Breast epithelium (tissue), 4 donors: ENCODE results near the gene TMSB4X. TPM values are rescaled to one million over a fixed set of nuclear protein-coding genes. Genes with fewer than 3 reads are reported as not detected.
"Not testable (repeated sequence)": the region's sequence is repeated elsewhere in the genome, so short reads cannot be mapped to it uniquely, and the experiment has no call there.

Experiments
- DNase-seq, 2 donors: peaks; one replicate each; pipeline ENCODE4 v3.0.0-alpha.2; 2019; ENCODE audit warnings: low spot score in 2 of 2
- H3K27ac ChIP-seq, 2 donors: fragments of 200-600 bp; sonication (generic) in 1 of 2; one replicate each; pipeline ENCODE4 v1.5.1; 2016 to 2019; ENCODE audit warnings: mild to moderate bottlenecking in 1 of 2
- H3K27me3 ChIP-seq, 2 donors: fragments of 200-600 bp; sonication (generic) in 1 of 2; one replicate each; pipeline versions ENCODE4 v1.5.1 to v1.6.0; 2017 to 2019; ENCODE audit warnings: control low read depth in 1 of 2, mild to moderate bottlenecking in 1 of 2
- H3K36me3 ChIP-seq: fragments of 200-600 bp; one replicate; pipeline ENCODE4 v1.5.1; 2019
- H3K4me1 ChIP-seq, 2 donors: fragments of 200-600 bp; sonication (generic); one replicate each; pipeline ENCODE4 v1.5.1; 2016 to 2019; ENCODE audit warnings: control low read depth in 1 of 2
- H3K4me3 ChIP-seq, 3 donors: fragments of 200-600 bp; sonication (generic); 1 replicate in 2 of 3; 2 replicates in 1 of 3; pipeline ENCODE4 v1.5.1; 2016 to 2019; ENCODE audit warnings: mild to moderate bottlenecking in 3 of 3, moderate library complexity in 2 of 3
- H3K9me3 ChIP-seq, 2 donors: fragments of 200-600 bp; sonication (generic) in 1 of 2; one replicate each; pipeline ENCODE4 v1.5.1; 2016 to 2019; ENCODE audit warnings: control low read depth in 1 of 2
- CTCF ChIP-seq, 3 donors: fragments of 450-650 bp; IDR thresholded peaks; one replicate each; pipeline ENCODE4 v1.5.1; 2016 to 2017; ENCODE audit warnings: antibody characterized with exemption in 3 of 3, mild to moderate bottlenecking in 3 of 3, moderate library complexity in 3 of 3
- POLR2A ChIP-seq: fragments of 450-650 bp; IDR thresholded peaks from one replicate; pipeline ENCODE4 v1.6.1; 2016; ENCODE audit warnings: antibody characterized with exemption, mild to moderate bottlenecking, moderate library complexity
- POLR2AphosphoS5 ChIP-seq, 3 donors: sonication (generic); formaldehyde crosslinking; IDR thresholded peaks; one replicate each; pipeline ENCODE4 v1.6.1; 2017; ENCODE audit warnings: antibody characterized with exemption in 3 of 3
- intact Hi-C: fragments of 100-400 bp; cut with DNase I; formaldehyde crosslinking; loops from one replicate; pipeline ENCODE4 v1.15.1; 2023; ENCODE audit warnings: low total_unique reads
- total RNA-seq, 3 donors: library from RNA; depleted of rRNA; stranded (reverse); fragments of >200 nt; gene quantifications; one replicate each; pipeline ENCODE4 v1.1.0, GENCODE V29; 2016

Gene TMSB4X
- total RNA-seq, 3 donors from 2014 or later, result 1,496 to 5,389 (median 3,453) TPM

GRCh38 chrX:12979026-12979607, 4.2 kb downstream of the TMSB4X start:
- TF ChIP-seq POLR2A (no peak), CTCF (IDR thresholded peaks at IDR 0.05) (no peak), POLR2AphosphoS5 (IDR thresholded peaks at IDR 0.05) (no peak)
- no peak for DNase-seq
- Histone ChIP-seq H3K4me3 (peak overlapping the region in 1 of 3 donors; percentile 78), H3K27ac (peak overlapping the region; percentile 48 to 59), H3K4me1 (no peaks in the 10 kb centered on the region), H3K27me3 (peaks cover 6 to 45% of the 10 kb centered on the region in 2 donors), H3K36me3 (no peaks in the 10 kb centered on the region), H3K9me3 (peaks cover 0 to 5% of the 10 kb centered on the region in 2 donors)
- intact Hi-C loops, result loop anchor here (10.0 kb wide), 1 partner anchor 516 kb away; no protein-coding TSS in a partner anchor

- Histone ChIP-seq H3K4me1 (no peaks in the 10 kb centered on the region), H3K9me3 (peaks cover 0 to 5% of the 10 kb centered on the region in 2 donors), H3K27ac (peak overlapping the region in 1 of 2 donors; percentile 30), H3K4me3 (peak overlapping the region in 1 of 3 donors; percentile 3), H3K27me3 (peaks cover 6 to 42% of the 10 kb centered on the region in 2 donors), H3K36me3 (no peaks in the 10 kb centered on the region)
- intact Hi-C loops, result loop anchor here (10.0 kb wide), 1 partner anchor 515 kb away; no protein-coding TSS in a partner anchor
- DNase-seq, result no peak
- TF ChIP-seq CTCF (IDR thresholded peaks at IDR 0.05) (no peak), POLR2A (no peak), POLR2AphosphoS5 (IDR thresholded peaks at IDR 0.05) (no peak)
These were observed 4.7 kb downstream of the TMSB4X start for GRCh38 chrX:12979616-12980015.

GRCh38 chrX:12980039-12980438, 5.1 kb downstream of the TMSB4X start:
- peaks cover 3 to 38% of the 10 kb centered on the region in 2 donors for H3K27me3 ChIP-seq
- H3K36me3 ChIP-seq, intact Hi-C loops, DNase-seq, H3K9me3 ChIP-seq, H3K4me3 ChIP-seq, H3K4me1 ChIP-seq: not testable (repeated sequence)
- peak overlapping the region in 1 of 2 donors; percentile 30 for H3K27ac ChIP-seq

GRCh38 chrX:12981880-12982279, 7.0 kb downstream of the TMSB4X start:
- Histone ChIP-seq H3K4me1 (no peaks in the 10 kb centered on the region), H3K27me3 (peaks cover 0 to 32% of the 10 kb centered on the region in 2 donors), H3K9me3 (no peaks in the 10 kb centered on the region), H3K4me3 (no peak overlapping the region), H3K36me3 (no peaks in the 10 kb centered on the region), H3K27ac (no peak overlapping the region)
- TF ChIP-seq POLR2AphosphoS5 (IDR thresholded peaks at IDR 0.05) (no peak), CTCF (IDR thresholded peaks at IDR 0.05) (no peak), POLR2A (no peak)
- no peak for DNase-seq
- intact Hi-C loops, result no loop called here

GRCh38 chrX:12984603-12985319, 9.9 kb downstream of the TMSB4X start:
- H3K36me3 ChIP-seq, result no peaks in the 10 kb centered on the region
- peak overlapping the region; percentile 8 to 48 for H3K27ac ChIP-seq
- intact Hi-C loops, result no loop called here
- H3K4me3 ChIP-seq, result no peak overlapping the region
- H3K9me3 ChIP-seq, result no peaks in the 10 kb centered on the region
- H3K4me1 ChIP-seq, result no peaks in the 10 kb centered on the region
- TF ChIP-seq POLR2A (no peak), POLR2AphosphoS5 (IDR thresholded peaks at IDR 0.05) (no peak), CTCF (IDR thresholded peaks at IDR 0.05) (no peak)
- DNase-seq, result peak; percentile 55 to 71
- peaks cover 0 to 19% of the 10 kb centered on the region in 2 donors for H3K27me3 ChIP-seq
